GM23338 (cell line): ENCODE measurements around the gene GPR137C. TPM values are rescaled to one million over a fixed set of nuclear protein-coding genes. Genes with fewer than 3 reads are reported as not detected.

Experiments used
- ATAC-seq: fragments of 200-7000 bp; cut with Tn5 transposase; 3 replicates; pipeline ENCODE4 v1.9.1; 2020
- DNase-seq: peaks from one replicate; pipeline ENCODE4 v3.0.0-alpha.2; 2015; ENCODE audit warnings: low spot score
- H2AFZ ChIP-seq: fragments of 200-600 bp; sonication (generic); 2 replicates; pipeline ENCODE4 v1.8.0; 2016; ENCODE audit warnings: antibody characterized with exemption, mild to moderate bottlenecking, moderate library complexity
- H3F3A ChIP-seq: fragments of 200-600 bp; sonication (generic); replicated peaks from 2 replicates; pipeline ENCODE4 v1.8.0; 2017; ENCODE audit warnings: antibody characterized with exemption, mixed run types, low read depth
- H3K27ac ChIP-seq: fragments of 200-600 bp; sonication (generic); 2 replicates; pipeline ENCODE4 v1.6.1; 2016; ENCODE audit warnings: low read depth
- H3K27me3 ChIP-seq: fragments of 200-600 bp; sonication (generic); 2 replicates; pipeline ENCODE4 v1.8.0; 2016; ENCODE audit warnings: mild to moderate bottlenecking, mixed run types, moderate library complexity; ENCODE audit not compliant: insufficient read depth
- H3K36me3 ChIP-seq: fragments of 200-600 bp; sonication (generic); 2 replicates; pipeline ENCODE4 v1.8.0; 2016; ENCODE audit warnings: mild to moderate bottlenecking; ENCODE audit not compliant: insufficient read depth
- H3K4me1 ChIP-seq: fragments of 200-600 bp; sonication (generic); 2 replicates; pipeline ENCODE4 v1.8.0; 2016; ENCODE audit warnings: mild to moderate bottlenecking, moderate library complexity; ENCODE audit not compliant: insufficient read depth
- H3K4me2 ChIP-seq: fragments of 200-600 bp; sonication (generic); 2 replicates; pipeline ENCODE4 v1.7.1; 2017; ENCODE audit warnings: mixed run types
- H3K4me3 ChIP-seq: fragments of 200-600 bp; sonication (generic); 2 replicates; pipeline ENCODE4 v1.6.1; 2016; ENCODE audit warnings: mixed run types
- H3K79me2 ChIP-seq: fragments of 200-600 bp; sonication (generic); replicated peaks from 2 replicates; pipeline ENCODE4 v1.8.0; 2017; ENCODE audit warnings: mild to moderate bottlenecking; ENCODE audit not compliant: insufficient read depth
- H3K9me2 ChIP-seq: fragments of 200-600 bp; sonication (generic); 2 replicates; pipeline ENCODE4 v1.8.0; 2017; ENCODE audit not compliant: insufficient read depth
- H4K20me1 ChIP-seq: fragments of 200-600 bp; sonication (generic); replicated peaks from 2 replicates; pipeline ENCODE4 v1.8.0; 2017; ENCODE audit warnings: mild to moderate bottlenecking; ENCODE audit not compliant: insufficient read depth
- H3K27ac Mint-ChIP-seq: 2 replicates; pipeline ENCODE4 v1.8.0; 2020; ENCODE audit warnings: inconsistent platforms, mild to moderate bottlenecking, moderate library complexity, mixed read lengths
- H3K27me3 Mint-ChIP-seq: 3 replicates; pipeline ENCODE4 v1.8.0; 2022; ENCODE audit warnings: low read depth, mild to moderate bottlenecking, moderate library complexity, mixed read lengths, inconsistent platforms; ENCODE audit not compliant: insufficient read depth, poor library complexity
- H3K36me3 Mint-ChIP-seq: 3 replicates; pipeline ENCODE4 v1.8.0; 2021; ENCODE audit warnings: low read depth, mild to moderate bottlenecking, inconsistent platforms, moderate library complexity, mixed read lengths
- H3K4me1 Mint-ChIP-seq: 3 replicates; pipeline ENCODE4 v1.8.0; 2020; ENCODE audit warnings: mild to moderate bottlenecking, inconsistent platforms, mixed read lengths
- H3K4me3 Mint-ChIP-seq: 3 replicates; pipeline ENCODE4 v1.8.0; 2021; ENCODE audit warnings: moderate library complexity, mild to moderate bottlenecking, inconsistent platforms, mixed read lengths
- H3K9me3 Mint-ChIP-seq: 3 replicates; pipeline ENCODE4 v1.8.0; 2020; ENCODE audit warnings: moderate library complexity, mild to moderate bottlenecking, inconsistent platforms, mixed read lengths
- CREB1 ChIP-seq: fragments of 250-450 bp; sonication (Bioruptor Pico); IDR thresholded peaks from 2 replicates; pipeline ENCODE4 v1.5.0; 2020; ENCODE audit warnings: low read depth, mild to moderate bottlenecking, moderate library complexity
- CTCF ChIP-seq, 2 experiments: fragments of 200-600 bp in 1 of 2; sonication (generic) in 1 of 2; conservative IDR thresholded peaks; 2 replicates each; pipeline versions ENCODE4 v1.5.1 to v1.6.1; 2016 to 2017; ENCODE audit warnings: antibody characterized with exemption in 2 of 2, low read depth in 2 of 2, mild to moderate bottlenecking in 2 of 2, moderate library complexity in 1 of 2
- EZH2 ChIP-seq: fragments of 200-600 bp; sonication (generic); IDR thresholded peaks from one replicate; pipeline ENCODE4 v1.8.0; 2017; ENCODE audit warnings: antibody characterized with exemption, mild to moderate bottlenecking, low read depth; ENCODE audit not compliant: unreplicated experiment
- EZH2phosphoT487 ChIP-seq: fragments of 200-600 bp; sonication (generic); IDR thresholded peaks from one replicate; pipeline ENCODE4 v1.8.1; 2018; ENCODE audit warnings: antibody characterized with exemption; ENCODE audit not compliant: unreplicated experiment
- JUNB ChIP-seq: IDR thresholded peaks from one replicate; pipeline ENCODE4 v1.6.1; 2016; ENCODE audit warnings: antibody characterized with exemption; ENCODE audit not compliant: unreplicated experiment
- NANOG ChIP-seq: IDR thresholded peaks from 2 replicates; pipeline ENCODE4 v1.6.1; 2016; ENCODE audit warnings: antibody characterized with exemption, borderline replicate concordance
- POLR2AphosphoS5 ChIP-seq: IDR thresholded peaks from 2 replicates; pipeline ENCODE4 v1.6.1; 2016; ENCODE audit warnings: antibody characterized with exemption, low read depth
- STAT1 ChIP-seq: IDR thresholded peaks from one replicate; pipeline ENCODE4 v1.6.1; 2016; ENCODE audit warnings: antibody characterized with exemption; ENCODE audit not compliant: unreplicated experiment
- ZNF114 ChIP-seq: fragments of 250-450 bp; sonication (Bioruptor Pico); IDR thresholded peaks from 2 replicates; pipeline ENCODE4 v1.5.0; 2020; ENCODE audit warnings: mild to moderate bottlenecking, moderate library complexity
- ZNF331 ChIP-seq: fragments of 250-450 bp; sonication (Bioruptor Pico); IDR thresholded peaks from 2 replicates; pipeline ENCODE4 v1.5.0; 2020; ENCODE audit warnings: low read depth, mild to moderate bottlenecking, moderate library complexity
- ZNF462 ChIP-seq: fragments of 250-450 bp; sonication (Bioruptor Pico); IDR thresholded peaks from 2 replicates; pipeline ENCODE4 v1.5.0; 2020; ENCODE audit warnings: mild to moderate bottlenecking, moderate library complexity
- polyA plus RNA-seq: library from polyadenylated mRNA; unstranded; fragments of >200 nt; fragmentation: Nextera tagmentation; extraction: Ambion mirVana; gene quantifications from 2 replicates; pipeline ENCODE4 v1.2.1, GENCODE V29; 2016
- total RNA-seq: library from RNA; depleted of rRNA; stranded (reverse); fragments of >200 nt; shearing (Covaris generic); gene quantifications from 2 replicates; pipeline ENCODE4 v1.2.3, GENCODE V29; 2014
- TF ChIP-seq, protein P1 (sequence below): IDR thresholded peaks from one replicate; pipeline ENCODE4 v1.6.1; 2018; ENCODE audit warnings: antibody characterized with exemption; ENCODE audit not compliant: unreplicated experiment
- TF ChIP-seq, protein P2 (sequence below): IDR thresholded peaks from 2 replicates; pipeline ENCODE4 v1.6.1; 2016; ENCODE audit warnings: antibody characterized with exemption

The GPR137C gene
- total and polyA plus RNA-seq, 2 experiments from 2014 or later: 2.2 to 5.2 TPM

DNA sequence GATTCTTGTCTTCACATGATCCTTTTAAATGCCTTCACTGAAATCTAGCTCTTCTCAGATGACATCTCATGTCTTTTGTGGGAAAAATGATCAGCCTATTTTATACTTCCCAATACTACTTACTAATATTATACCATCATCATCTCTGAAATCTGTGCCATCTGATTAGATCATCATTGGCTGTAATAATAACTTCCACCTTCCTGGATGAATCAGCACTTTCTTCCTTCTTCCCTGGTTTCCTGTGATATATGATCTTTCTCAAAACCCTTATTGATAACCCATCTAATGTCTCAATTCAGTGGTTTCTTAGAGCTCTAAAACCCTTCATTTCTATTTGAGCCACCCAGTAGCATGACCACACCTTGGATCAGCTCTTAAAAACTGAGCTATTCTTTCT, 30.9 kb downstream of the GPR137C start:
- Mint-ChIP-seq H3K36me3 (no peaks in the 10 kb centered on the region), H3K27me3 (no peaks in the 10 kb centered on the region), H3K27ac (no peak overlapping the region), H3K4me1 (no peaks in the 10 kb centered on the region), H3K4me3 (no peak overlapping the region), H3K9me3 (no peaks in the 10 kb centered on the region)
- Histone ChIP-seq H3F3A (no peaks in the 10 kb centered on the region), H3K27ac (no peak overlapping the region), H3K4me3 (no peak overlapping the region), H2AFZ (no peak overlapping the region), H4K20me1 (no peaks in the 10 kb centered on the region), H3K27me3 (no peaks in the 10 kb centered on the region), H3K4me2 (no peak overlapping the region), H3K9me2 (no peaks in the 10 kb centered on the region), H3K4me1 (no peaks in the 10 kb centered on the region), H3K36me3 (no peaks in the 10 kb centered on the region), H3K79me2 (no peaks in the 10 kb centered on the region)
- TF ChIP-seq STAT1 (no peak), POLR2AphosphoS5 (no peak), ZNF331 (CRISPR knock-in tag) (no peak), CTCF (conservative IDR thresholded peaks at IDR 0.05; ENCODE audit: low read depth in 2 of 2) (no peak), CREB1 (no peak), EZH2phosphoT487 (no peak), ZNF114 (CRISPR knock-in tag) (no peak), EZH2 (no peak), JUNB (no peak), NANOG (no peak), ZNF462 (no peak)
- TF ChIP-seq, protein P1, sequence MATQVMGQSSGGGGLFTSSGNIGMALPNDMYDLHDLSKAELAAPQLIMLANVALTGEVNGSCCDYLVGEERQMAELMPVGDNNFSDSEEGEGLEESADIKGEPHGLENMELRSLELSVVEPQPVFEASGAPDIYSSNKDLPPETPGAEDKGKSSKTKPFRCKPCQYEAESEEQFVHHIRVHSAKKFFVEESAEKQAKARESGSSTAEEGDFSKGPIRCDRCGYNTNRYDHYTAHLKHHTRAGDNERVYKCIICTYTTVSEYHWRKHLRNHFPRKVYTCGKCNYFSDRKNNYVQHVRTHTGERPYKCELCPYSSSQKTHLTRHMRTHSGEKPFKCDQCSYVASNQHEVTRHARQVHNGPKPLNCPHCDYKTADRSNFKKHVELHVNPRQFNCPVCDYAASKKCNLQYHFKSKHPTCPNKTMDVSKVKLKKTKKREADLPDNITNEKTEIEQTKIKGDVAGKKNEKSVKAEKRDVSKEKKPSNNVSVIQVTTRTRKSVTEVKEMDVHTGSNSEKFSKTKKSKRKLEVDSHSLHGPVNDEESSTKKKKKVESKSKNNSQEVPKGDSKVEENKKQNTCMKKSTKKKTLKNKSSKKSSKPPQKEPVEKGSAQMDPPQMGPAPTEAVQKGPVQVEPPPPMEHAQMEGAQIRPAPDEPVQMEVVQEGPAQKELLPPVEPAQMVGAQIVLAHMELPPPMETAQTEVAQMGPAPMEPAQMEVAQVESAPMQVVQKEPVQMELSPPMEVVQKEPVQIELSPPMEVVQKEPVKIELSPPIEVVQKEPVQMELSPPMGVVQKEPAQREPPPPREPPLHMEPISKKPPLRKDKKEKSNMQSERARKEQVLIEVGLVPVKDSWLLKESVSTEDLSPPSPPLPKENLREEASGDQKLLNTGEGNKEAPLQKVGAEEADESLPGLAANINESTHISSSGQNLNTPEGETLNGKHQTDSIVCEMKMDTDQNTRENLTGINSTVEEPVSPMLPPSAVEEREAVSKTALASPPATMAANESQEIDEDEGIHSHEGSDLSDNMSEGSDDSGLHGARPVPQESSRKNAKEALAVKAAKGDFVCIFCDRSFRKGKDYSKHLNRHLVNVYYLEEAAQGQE: no peak
- TF ChIP-seq, protein P2, sequence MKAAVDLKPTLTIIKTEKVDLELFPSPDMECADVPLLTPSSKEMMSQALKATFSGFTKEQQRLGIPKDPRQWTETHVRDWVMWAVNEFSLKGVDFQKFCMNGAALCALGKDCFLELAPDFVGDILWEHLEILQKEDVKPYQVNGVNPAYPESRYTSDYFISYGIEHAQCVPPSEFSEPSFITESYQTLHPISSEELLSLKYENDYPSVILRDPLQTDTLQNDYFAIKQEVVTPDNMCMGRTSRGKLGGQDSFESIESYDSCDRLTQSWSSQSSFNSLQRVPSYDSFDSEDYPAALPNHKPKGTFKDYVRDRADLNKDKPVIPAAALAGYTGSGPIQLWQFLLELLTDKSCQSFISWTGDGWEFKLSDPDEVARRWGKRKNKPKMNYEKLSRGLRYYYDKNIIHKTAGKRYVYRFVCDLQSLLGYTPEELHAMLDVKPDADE: no peak
- no peak for ATAC-seq
- DNase-seq: no peak
